GM12878 (cell line): ENCODE results near the gene MYO18B. TPM values are rescaled to one million over a fixed set of nuclear protein-coding genes. Genes with fewer than 3 reads are reported as not detected.

Source experiments
- ATAC-seq: fragments of 200-7000 bp; cut with Tn5 transposase; 3 replicates; pipeline ENCODE4 v1.9.1; 2020; ENCODE audit warnings: mild to moderate bottlenecking, moderate library complexity
- BruUV-seq: library from RNA; stranded (reverse); fragments of 400-500 nt; replicated peaks from 2 replicates; lab custom pipeline; 2021; lab: Mats Ljungman, UMichigan
- CTCF ChIA-PET: fragments of 300-600 bp; sonication (Branson Sonifier 250); formaldehyde crosslinking; extraction: SDS; loops from one replicate; lab custom pipeline; 2021; ENCODE audit warnings: inconsistent platforms; lab: Yijun Ruan, JAX
- POLR2A ChIA-PET: fragments of 350-600 bp; formaldehyde crosslinking; extraction: SDS; loops from one replicate; lab custom pipeline; 2021; ENCODE audit warnings: inconsistent platforms; lab: Charles Lee
- RAD21 ChIA-PET: fragments of 300-600 bp; sonication (Branson Sonifier 250); formaldehyde crosslinking; loops from one replicate; lab custom pipeline; 2023; ENCODE audit warnings: antibody characterized with exemption; ENCODE audit not compliant: unreplicated experiment; lab: Charles Lee
- SMC1A ChIA-PET: fragments of 300-600 bp; sonication (Branson Sonifier 250); formaldehyde crosslinking; loops from one replicate; lab custom pipeline; 2023; ENCODE audit not compliant: unreplicated experiment, uncharacterized antibody; lab: Charles Lee
- DNase-seq: peaks from one replicate; pipeline ENCODE4 v3.0.0-alpha.2; 2011; ENCODE audit warnings: low read depth, low spot score
- FAIRE-seq: peaks from 3 replicates; lab custom pipeline; 2011; peaks lifted over from hg19 to GRCh38; lab: Jason Lieb, UNC
- H2AFZ ChIP-seq: 2 replicates; pipeline ENCODE4 v1.6.0; 2011; ENCODE audit warnings: low read depth, low read length, control low read depth; ENCODE audit not compliant: control insufficient read depth
- H3K27ac ChIP-seq: 2 replicates; pipeline ENCODE4 v1.5.1; 2011; ENCODE audit warnings: control low read depth; ENCODE audit not compliant: control insufficient read depth, insufficient read depth
- H3K27me3 ChIP-seq, 2 experiments: replicated peaks in 1 of 2; 2 replicates each; pipeline versions ENCODE4 v1.6.0 to v1.6.1; 2011; ENCODE audit warnings: low read length in 1 of 2; ENCODE audit not compliant: control insufficient read depth in 2 of 2, insufficient read depth in 2 of 2
- H3K36me3 ChIP-seq, 2 experiments: 2 replicates each; pipeline ENCODE4 v1.5.1; 2011; ENCODE audit warnings: low read length in 1 of 2; ENCODE audit not compliant: control insufficient read depth in 2 of 2, insufficient read depth in 2 of 2
- H3K4me1 ChIP-seq: 2 replicates; pipeline ENCODE4 v1.6.1; 2011; ENCODE audit warnings: mild to moderate bottlenecking, low read length, moderate library complexity, mixed read lengths; ENCODE audit not compliant: control insufficient read depth, insufficient read depth
- H3K4me2 ChIP-seq: 2 replicates; pipeline ENCODE4 v1.6.0; 2011; ENCODE audit warnings: control low read depth; ENCODE audit not compliant: control insufficient read depth, insufficient read depth
- H3K4me3 ChIP-seq: fragments of 200-600 bp; sonication (generic); 2 replicates; pipeline ENCODE4 v1.5.1; 2016
- H3K79me2 ChIP-seq: 2 replicates; pipeline ENCODE4 v1.6.0; 2011; ENCODE audit warnings: low read length; ENCODE audit not compliant: control insufficient read depth, insufficient read depth
- H3K9ac ChIP-seq: 2 replicates; pipeline ENCODE4 v1.8.0; 2011; ENCODE audit warnings: low read length, control low read depth, mixed read lengths; ENCODE audit not compliant: control insufficient read depth, insufficient read depth
- H3K9me3 ChIP-seq: replicated peaks from 3 replicates; pipeline ENCODE4 v1.5.1; 2011; ENCODE audit warnings: mild to moderate bottlenecking, low read length; ENCODE audit not compliant: control insufficient read depth, insufficient read depth
- H4K20me1 ChIP-seq: 2 replicates; pipeline ENCODE4 v1.6.0; 2011; ENCODE audit not compliant: control insufficient read depth, insufficient read depth
- CBX3 ChIP-seq: fragments of 200-600 bp; sonication (generic); IDR thresholded peaks from 2 replicates; pipeline ENCODE4 v1.6.1; 2016; ENCODE audit warnings: low read depth, borderline replicate concordance
- IKZF2 ChIP-seq, 2 experiments: fragments of 450-650 bp; IDR thresholded peaks; 2 replicates each; pipeline ENCODE4 v1.6.1; 2017; ENCODE audit warnings: mild to moderate bottlenecking in 2 of 2, moderate library complexity in 2 of 2
- RAD51 ChIP-seq: fragments of 450-650 bp; IDR thresholded peaks from 2 replicates; pipeline ENCODE4 v1.6.1; 2016; ENCODE audit warnings: moderate library complexity, mild to moderate bottlenecking, inconsistent platforms
- TBL1XR1 ChIP-seq: IDR thresholded peaks from 2 replicates; pipeline ENCODE4 v1.6.1; 2012; ENCODE audit warnings: low read depth, low read length, improper control_type of control experiment
- TCF12 ChIP-seq: IDR thresholded peaks from 2 replicates; pipeline ENCODE4 v1.6.1; 2011; ENCODE audit warnings: low read depth, mild to moderate bottlenecking, low read length
- TCF7 ChIP-seq: IDR thresholded peaks from 2 replicates; pipeline ENCODE4 v1.6.1; 2014; ENCODE audit warnings: antibody characterized with exemption, borderline replicate concordance
- ZSCAN29 ChIP-seq: fragments of 450-650 bp; IDR thresholded peaks from 2 replicates; pipeline ENCODE4 v1.6.1; 2017; ENCODE audit warnings: mild to moderate bottlenecking, moderate library complexity
- WGBS: methylation state at CpG from one replicate; pipeline ENCODE4 v1.1.6; 2016; ENCODE audit warnings: low lambda C conversion rate; ENCODE audit not compliant: insufficient replicate concordance, insufficient coverage; ENCODE audit errors: missing lambda C conversion rate; 5-methylcytosine and 5-hydroxymethylcytosine counted together
- in situ Hi-C: fragments of 300-500 bp; cut with MboI; formaldehyde crosslinking; loops from 9 replicates; pipeline ENCODE4 v1.14.3; 2018; ENCODE audit warnings: mixed read lengths
- intact Hi-C: fragments of 100-400 bp; cut with micrococcal nuclease; formaldehyde crosslinking; loops from one replicate; pipeline ENCODE4 v1.14.2; 2022; ENCODE audit not compliant: unreplicated experiment
- polyA plus RNA-seq, 11 experiments: library from polyadenylated mRNA; depleted of rRNA in 4 of 11; unstranded in 6 of 11; stranded (reverse) in 5 of 11; fragments of >200 nt; fragmentation: Nextera tagmentation in 4 of 11; fragmentation: Illumina TruSeq in 1 of 11; extraction: Ambion mirVana in 4 of 11; extraction: Trizol in 1 of 11; gene quantifications; 1 replicate in 1 of 11; 2 replicates in 10 of 11; pipeline versions ENCODE4 v1.2.1 to v1.2.3, GENCODE V29; 2011 to 2016; ENCODE audit warnings: inconsistent platforms in 2 of 11, missing spikeins in 2 of 11, low read depth in 1 of 11
- total RNA-seq, 4 experiments: library from RNA; depleted of rRNA in 3 of 4; stranded (reverse); fragments of >200 nt in 3 of 4; fragmentation: Illumina TruSeq in 1 of 4; extraction: Trizol in 1 of 4; gene quantifications; 2 replicates each; pipeline versions ENCODE4 v1.2.1 to v1.2.3, GENCODE V29; 2013 to 2021
- TF ChIP-seq, protein P1 (sequence below): fragments of 450-650 bp; formaldehyde crosslinking; IDR thresholded peaks from 2 replicates; pipeline ENCODE4 v1.4.0; 2020; ENCODE audit warnings: mild to moderate bottlenecking, moderate library complexity
- TF ChIP-seq, protein P2 (sequence below): fragments of 450-650 bp; IDR thresholded peaks from 2 replicates; pipeline ENCODE4 v1.6.1; 2017; ENCODE audit warnings: low read depth, mild to moderate bottlenecking, moderate library complexity
- TF ChIP-seq, protein P3 (sequence below): fragments of 450-650 bp; IDR thresholded peaks from 2 replicates; pipeline ENCODE4 v1.6.1; 2016; ENCODE audit warnings: mild to moderate bottlenecking

The MYO18B gene
- total and polyA plus RNA-seq, 10 of the 15 experiments (the other 5 are each of a cell fraction or from before 2014, with no cell fraction given): 0.05 to 2.1 (median 0.51) TPM; not detected in 1

DNA sequence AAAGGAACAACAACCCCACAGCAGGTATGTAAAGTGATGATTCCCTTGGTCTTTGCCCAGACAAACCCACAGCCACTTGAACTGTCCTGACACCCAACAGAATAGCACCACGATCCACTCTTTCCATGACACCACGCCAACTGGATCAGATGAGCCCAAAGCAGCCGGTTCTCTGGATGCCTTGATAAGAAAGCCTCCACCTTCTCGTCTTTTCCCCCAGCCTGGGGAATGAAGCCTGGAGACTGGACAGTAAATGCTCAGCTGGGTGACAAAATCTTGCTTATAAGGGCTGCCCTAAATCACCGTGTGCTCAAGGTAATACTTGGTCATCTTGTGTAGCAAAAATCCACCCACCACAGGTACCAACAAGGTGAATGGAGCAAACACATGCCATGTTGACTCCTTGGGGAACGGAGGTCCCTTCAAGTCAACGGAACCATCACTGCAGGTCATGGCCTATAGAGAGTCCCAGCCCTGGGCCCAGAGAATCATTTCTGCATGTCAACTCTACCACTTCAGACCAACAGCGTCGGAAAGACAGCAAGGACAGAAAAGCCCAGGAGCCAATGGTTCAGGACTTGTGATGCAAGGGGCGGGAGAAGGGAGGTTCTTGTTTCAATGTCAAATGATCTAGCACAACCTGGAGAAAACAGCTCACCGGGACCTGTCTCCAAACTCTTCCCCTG is 2.2 kb upstream of the MYO18B start:
- Histone ChIP-seq H3K27ac (no peak overlapping the region), H3K4me1 (no peaks in the 10 kb centered on the region), H3K79me2 (no peaks in the 10 kb centered on the region), H3K9me3 (no peaks in the 10 kb centered on the region), H3K27me3 (no peaks in the 10 kb centered on the region), H3K36me3 (no peaks in the 10 kb centered on the region), H3K9ac (no peak overlapping the region), H3K4me3 (no peak overlapping the region), H3K4me2 (no peak overlapping the region), H4K20me1 (no peaks in the 10 kb centered on the region), H2AFZ (no peak overlapping the region)
- ATAC-seq (no peak), DNase-seq (no peak), FAIRE-seq (no peak)
- TF ChIP-seq, protein P1, sequence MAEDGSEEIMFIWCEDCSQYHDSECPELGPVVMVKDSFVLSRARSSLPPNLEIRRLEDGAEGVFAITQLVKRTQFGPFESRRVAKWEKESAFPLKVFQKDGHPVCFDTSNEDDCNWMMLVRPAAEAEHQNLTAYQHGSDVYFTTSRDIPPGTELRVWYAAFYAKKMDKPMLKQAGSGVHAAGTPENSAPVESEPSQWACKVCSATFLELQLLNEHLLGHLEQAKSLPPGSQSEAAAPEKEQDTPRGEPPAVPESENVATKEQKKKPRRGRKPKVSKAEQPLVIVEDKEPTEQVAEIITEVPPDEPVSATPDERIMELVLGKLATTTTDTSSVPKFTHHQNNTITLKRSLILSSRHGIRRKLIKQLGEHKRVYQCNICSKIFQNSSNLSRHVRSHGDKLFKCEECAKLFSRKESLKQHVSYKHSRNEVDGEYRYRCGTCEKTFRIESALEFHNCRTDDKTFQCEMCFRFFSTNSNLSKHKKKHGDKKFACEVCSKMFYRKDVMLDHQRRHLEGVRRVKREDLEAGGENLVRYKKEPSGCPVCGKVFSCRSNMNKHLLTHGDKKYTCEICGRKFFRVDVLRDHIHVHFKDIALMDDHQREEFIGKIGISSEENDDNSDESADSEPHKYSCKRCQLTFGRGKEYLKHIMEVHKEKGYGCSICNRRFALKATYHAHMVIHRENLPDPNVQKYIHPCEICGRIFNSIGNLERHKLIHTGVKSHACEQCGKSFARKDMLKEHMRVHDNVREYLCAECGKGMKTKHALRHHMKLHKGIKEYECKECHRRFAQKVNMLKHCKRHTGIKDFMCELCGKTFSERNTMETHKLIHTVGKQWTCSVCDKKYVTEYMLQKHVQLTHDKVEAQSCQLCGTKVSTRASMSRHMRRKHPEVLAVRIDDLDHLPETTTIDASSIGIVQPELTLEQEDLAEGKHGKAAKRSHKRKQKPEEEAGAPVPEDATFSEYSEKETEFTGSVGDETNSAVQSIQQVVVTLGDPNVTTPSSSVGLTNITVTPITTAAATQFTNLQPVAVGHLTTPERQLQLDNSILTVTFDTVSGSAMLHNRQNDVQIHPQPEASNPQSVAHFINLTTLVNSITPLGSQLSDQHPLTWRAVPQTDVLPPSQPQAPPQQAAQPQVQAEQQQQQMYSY (CRISPR knock-in tag): no peak
- TF ChIP-seq TCF12: no peak
- no peak for TF ChIP-seq ZSCAN29
- TF ChIP-seq, protein P2, sequence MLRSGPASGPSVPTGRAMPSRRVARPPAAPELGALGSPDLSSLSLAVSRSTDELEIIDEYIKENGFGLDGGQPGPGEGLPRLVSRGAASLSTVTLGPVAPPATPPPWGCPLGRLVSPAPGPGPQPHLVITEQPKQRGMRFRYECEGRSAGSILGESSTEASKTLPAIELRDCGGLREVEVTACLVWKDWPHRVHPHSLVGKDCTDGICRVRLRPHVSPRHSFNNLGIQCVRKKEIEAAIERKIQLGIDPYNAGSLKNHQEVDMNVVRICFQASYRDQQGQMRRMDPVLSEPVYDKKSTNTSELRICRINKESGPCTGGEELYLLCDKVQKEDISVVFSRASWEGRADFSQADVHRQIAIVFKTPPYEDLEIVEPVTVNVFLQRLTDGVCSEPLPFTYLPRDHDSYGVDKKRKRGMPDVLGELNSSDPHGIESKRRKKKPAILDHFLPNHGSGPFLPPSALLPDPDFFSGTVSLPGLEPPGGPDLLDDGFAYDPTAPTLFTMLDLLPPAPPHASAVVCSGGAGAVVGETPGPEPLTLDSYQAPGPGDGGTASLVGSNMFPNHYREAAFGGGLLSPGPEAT: no peak
- TF ChIP-seq CBX3: no peak
- TF ChIP-seq IKZF2 (IDR thresholded peaks at IDR 0.05): no peak
- TF ChIP-seq, protein P3, sequence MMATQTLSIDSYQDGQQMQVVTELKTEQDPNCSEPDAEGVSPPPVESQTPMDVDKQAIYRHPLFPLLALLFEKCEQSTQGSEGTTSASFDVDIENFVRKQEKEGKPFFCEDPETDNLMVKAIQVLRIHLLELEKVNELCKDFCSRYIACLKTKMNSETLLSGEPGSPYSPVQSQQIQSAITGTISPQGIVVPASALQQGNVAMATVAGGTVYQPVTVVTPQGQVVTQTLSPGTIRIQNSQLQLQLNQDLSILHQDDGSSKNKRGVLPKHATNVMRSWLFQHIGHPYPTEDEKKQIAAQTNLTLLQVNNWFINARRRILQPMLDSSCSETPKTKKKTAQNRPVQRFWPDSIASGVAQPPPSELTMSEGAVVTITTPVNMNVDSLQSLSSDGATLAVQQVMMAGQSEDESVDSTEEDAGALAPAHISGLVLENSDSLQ: no peak
- no peak for TF ChIP-seq TBL1XR1
- TF ChIP-seq RAD51: no peak
- TF ChIP-seq TCF7: no peak
- 81% methylated on average over 11 of the region's 11 CpGs for WGBS
- ChIA-PET CTCF (no interaction called here), SMC1A (no interaction called here), POLR2A (no interaction called here), RAD21 (no interaction called here)
- in situ Hi-C loops: loop anchor here (5.0 kb wide), 1 partner anchor 52 kb away; no protein-coding TSS in a partner anchor
- intact Hi-C loops: no loop called here
- BruUV-seq: no TSS peak
